Esophagus squamous epithelium (tissue), 5 donors: ENCODE measurements around the gene UBE2L3. TPM values are rescaled to one million over a fixed set of nuclear protein-coding genes. Genes with fewer than 3 reads are reported as not detected.
A peak's percentile ranks its signal among the peaks of the same experiment; 100 is the strongest.

ENCODE experiments used
- DNase-seq: peaks from one replicate; lab custom pipeline; 2025; lab: John Stamatoyannopoulos, UW
- H3K27ac ChIP-seq, 4 donors: fragments of 200-600 bp; sonication (generic); one replicate each; pipeline ENCODE4 v1.5.1; 2016 to 2019; ENCODE audit warnings: mild to moderate bottlenecking in 1 of 4
- H3K27me3 ChIP-seq, 4 donors: fragments of 200-600 bp; sonication (generic); 1 replicate in 3 of 4; 2 replicates in 1 of 4; pipeline versions ENCODE4 v1.5.1 to v1.6.0; 2017 to 2021; ENCODE audit warnings: antibody characterized with exemption in 1 of 4
- H3K36me3 ChIP-seq, 3 donors: fragments of 200-600 bp; sonication (generic); one replicate each; pipeline ENCODE4 v1.5.1; 2016 to 2019
- H3K4me1 ChIP-seq, 3 donors: fragments of 200-600 bp; sonication (generic); one replicate each; pipeline ENCODE4 v1.5.1; 2017 to 2019
- H3K4me3 ChIP-seq, 4 donors: fragments of 200-600 bp; sonication (generic); 1 replicate in 3 of 4; 2 replicates in 1 of 4; pipeline ENCODE4 v1.5.1; 2016 to 2019; ENCODE audit warnings: mild to moderate bottlenecking in 2 of 4, moderate library complexity in 1 of 4
- H3K9me3 ChIP-seq, 3 donors: fragments of 200-600 bp; sonication (generic); one replicate each; pipeline ENCODE4 v1.5.1; 2016 to 2019
- CTCF ChIP-seq, 6 experiments: fragments of 450-650 bp in 4 of 6; fragments of 200-600 bp in 2 of 6; sonication (generic) in 2 of 6; IDR thresholded peaks; one replicate each; pipeline ENCODE4 v1.5.1; 2016 to 2019; ENCODE audit warnings: antibody characterized with exemption in 6 of 6, mild to moderate bottlenecking in 4 of 6, moderate library complexity in 4 of 6
- POLR2A ChIP-seq, 4 donors: fragments of 450-650 bp; IDR thresholded peaks; one replicate each; pipeline ENCODE4 v1.6.1; 2017; ENCODE audit warnings: antibody characterized with exemption in 4 of 4, mild to moderate bottlenecking in 4 of 4, moderate library complexity in 3 of 4
- WGBS, 2 donors: methylation state at CpG; one replicate each; pipeline ENCODE4 v1.1.5; 2018; 5-methylcytosine and 5-hydroxymethylcytosine counted together
- intact Hi-C: fragments of 100-400 bp; cut with DNase I; formaldehyde crosslinking; loops from one replicate; pipeline ENCODE4 v1.15.0; 2022
- total RNA-seq, 4 donors: library from RNA; depleted of rRNA; stranded (reverse); fragments of >200 nt; gene quantifications; one replicate each; pipeline ENCODE4 v1.1.0, GENCODE V29; 2016
- donor health status: DM: yes; HTN: yes; CAD: no.

The UBE2L3 gene
- total RNA-seq, 4 donors from 2014 or later: 34.7 to 53.8 (median 44.7) TPM

DNA sequence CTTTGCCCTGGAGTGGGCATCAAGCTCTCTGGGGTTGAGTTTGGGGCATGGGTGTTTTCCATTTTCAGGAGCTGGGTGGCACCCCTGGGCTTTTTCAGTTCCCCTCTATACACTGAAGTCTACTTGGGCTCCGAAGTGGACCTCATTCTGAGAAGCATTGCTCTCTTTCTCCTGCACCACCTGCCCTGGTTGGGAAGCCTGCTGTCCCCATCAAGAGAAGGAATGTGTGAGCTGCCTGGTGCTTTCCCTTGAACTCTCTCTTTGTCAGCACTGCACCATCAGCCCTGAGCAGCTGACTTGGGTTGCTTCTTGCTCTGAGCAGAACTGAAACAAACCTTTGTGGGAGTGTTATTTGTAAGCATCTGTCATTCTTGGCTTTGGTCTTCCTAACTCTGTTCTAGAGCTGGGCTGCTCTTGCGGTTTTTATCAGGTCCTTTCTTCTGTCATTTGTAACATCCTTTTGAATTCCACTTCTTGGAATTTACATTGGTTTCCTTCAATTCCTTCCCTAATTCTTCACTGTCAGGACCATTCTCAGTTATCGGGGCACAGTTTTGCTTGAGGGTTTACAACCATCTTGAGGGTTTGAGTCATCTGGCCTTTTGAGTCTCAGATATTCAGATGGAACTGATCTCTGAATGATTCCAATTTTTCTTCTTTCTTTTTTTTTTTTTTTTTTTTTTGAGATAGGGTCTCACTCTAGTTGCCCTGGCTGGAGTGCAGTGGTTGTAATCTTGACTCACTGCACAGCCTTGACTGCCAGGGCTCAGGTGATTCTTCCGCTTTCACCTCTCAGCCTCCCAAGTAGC is 20.5 kb downstream of the UBE2L3 start:
- Histone ChIP-seq H3K4me1 (peaks cover 15 to 75% (median 42%) of the 10 kb centered on the region in 3 donors), H3K4me3 (no peak overlapping the region), H3K9me3 (no peaks in the 10 kb centered on the region), H3K36me3 (peaks cover 0 to 19% (median 0%) of the 10 kb centered on the region in 3 donors), H3K27me3 (no peaks in the 10 kb centered on the region), H3K27ac (no peak overlapping the region)
- WGBS, 2 donors: 56 to 57% methylated on average over 4 of the region's 4 CpGs
- no peak for DNase-seq
- TF ChIP-seq CTCF (IDR thresholded peaks at IDR 0.05): no peak
- no peak for TF ChIP-seq POLR2A (IDR thresholded peaks at IDR 0.05)
- intact Hi-C loops: no loop called here

- H3K36me3 ChIP-seq: peaks cover 0 to 33% (median 12%) of the 10 kb centered on the region in 3 donors
- no peak overlapping the region for H3K27ac ChIP-seq
- no peak overlapping the region for H3K4me3 ChIP-seq
- no peak for TF ChIP-seq CTCF (IDR thresholded peaks at IDR 0.05)
- WGBS, 2 donors: 80% methylated on average over 8 of the region's 8 CpGs; no CpG with 5 or more reads in 1 of the 2 donors
- intact Hi-C loops: no loop called here
- H3K4me1 ChIP-seq: peaks cover 15 to 68% (median 35%) of the 10 kb centered on the region in 3 donors
- H3K9me3 ChIP-seq: no peaks in the 10 kb centered on the region
- DNase-seq: no peak
- no peaks in the 10 kb centered on the region for H3K27me3 ChIP-seq
Measured at GRCh38 chr22:21589396-21589795, 21.9 kb downstream of the UBE2L3 start.

DNA sequence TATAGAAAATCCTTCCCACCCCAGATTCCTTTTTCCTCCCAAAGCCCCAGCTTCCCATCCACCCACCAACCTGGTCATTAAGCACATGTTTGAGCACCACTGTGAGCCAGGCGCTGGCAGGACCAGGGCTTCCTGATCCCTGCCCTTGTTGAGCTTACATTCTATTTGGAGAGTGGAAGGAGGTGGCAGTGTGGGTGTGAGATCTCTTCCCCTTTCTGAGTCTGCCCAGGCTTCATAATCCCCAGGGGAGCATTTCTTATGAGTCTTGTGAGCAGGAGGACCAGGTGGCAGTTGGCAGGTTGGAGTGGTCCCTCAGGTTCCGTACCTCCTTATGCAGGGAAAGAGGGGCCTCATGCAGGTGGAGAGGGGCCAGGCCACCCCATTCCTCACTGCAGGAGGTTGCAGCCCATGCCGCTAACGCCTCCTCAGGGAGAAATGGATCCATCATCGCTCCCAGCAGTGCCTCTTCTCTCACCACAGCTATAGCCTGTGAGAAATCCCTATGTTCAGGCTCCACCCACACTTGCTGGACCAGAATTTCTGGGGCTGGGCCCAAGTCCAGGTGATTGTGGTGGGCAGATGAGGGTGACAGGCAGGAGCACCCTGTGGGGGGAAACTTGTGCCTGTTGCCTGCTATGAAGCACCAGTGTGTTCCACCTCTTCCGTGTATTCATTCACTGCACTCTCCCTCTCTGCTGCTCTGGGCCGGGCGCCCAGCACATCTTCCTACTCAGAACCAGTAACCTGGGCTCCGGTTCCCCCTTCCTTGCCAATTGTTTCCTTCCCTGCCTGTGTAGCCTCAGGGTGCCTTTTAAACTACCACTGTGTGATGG is 23.5 kb downstream of the UBE2L3 start:
- H3K4me1 ChIP-seq: peaks cover 15 to 59% (median 35%) of the 10 kb centered on the region in 3 donors
- no peaks in the 10 kb centered on the region for H3K27me3 ChIP-seq
- TF ChIP-seq CTCF (IDR thresholded peaks at IDR 0.05) (no peak), POLR2A (IDR thresholded peaks at IDR 0.05) (no peak)
- no peak for DNase-seq
- peaks cover 0 to 49% (median 13%) of the 10 kb centered on the region in 3 donors for H3K36me3 ChIP-seq
- H3K9me3 ChIP-seq: no peaks in the 10 kb centered on the region
- intact Hi-C loops: no loop called here
- no peak overlapping the region for H3K4me3 ChIP-seq
- H3K27ac ChIP-seq: peak overlapping the region in 1 of 4 donors; percentile 4
- 58 to 80% methylated on average over 4 to 7 of the region's 9 CpGs for WGBS, 2 donors

DNA sequence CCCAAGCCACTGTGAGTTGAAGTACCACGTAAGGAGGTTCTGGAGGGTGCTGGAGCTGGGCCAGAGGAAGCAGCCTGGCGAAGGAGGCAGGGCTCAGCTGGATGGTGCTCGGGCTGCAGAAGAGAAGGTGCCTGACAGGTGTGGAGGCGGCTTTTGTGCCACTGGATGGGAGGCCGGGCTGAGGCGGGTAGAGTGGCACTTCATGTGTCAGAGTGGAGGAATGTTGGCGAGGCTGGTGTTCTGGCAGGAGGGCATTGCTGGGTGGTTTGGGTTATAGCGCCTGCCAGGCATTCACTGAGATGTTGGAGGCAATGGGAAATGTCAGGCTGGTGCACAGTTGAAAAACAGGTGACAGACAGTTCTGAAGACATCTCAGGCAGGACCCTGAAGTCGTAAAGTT is 24.2 kb downstream of the UBE2L3 start:
- TF ChIP-seq POLR2A (IDR thresholded peaks at IDR 0.05): no peak
- TF ChIP-seq CTCF (IDR thresholded peaks at IDR 0.05): no peak
- no peaks in the 10 kb centered on the region for H3K27me3 ChIP-seq
- DNase-seq: no peak
- H3K9me3 ChIP-seq: no peaks in the 10 kb centered on the region
- H3K36me3 ChIP-seq: peaks cover 0 to 55% (median 13%) of the 10 kb centered on the region in 3 donors
- intact Hi-C loops: no loop called here
- H3K27ac ChIP-seq: peak overlapping the region in 1 of 4 donors; percentile 4
- no peak overlapping the region for H3K4me3 ChIP-seq
- peaks cover 15 to 59% (median 35%) of the 10 kb centered on the region in 3 donors for H3K4me1 ChIP-seq
- WGBS, 2 donors: 39 to 72% methylated on average over 8 of the region's 9 CpGs
